OCI-LY7 (cell line): ENCODE results near the gene DPYSL4.

Experiments used
- CTCF ChIP-seq: fragments of 200-600 bp; sonication (generic); conservative IDR thresholded peaks from 2 replicates; pipeline ENCODE4 v1.5.1; 2014; ENCODE audit warnings: mild to moderate bottlenecking, antibody characterized with exemption, low read length, moderate library complexity, mixed read lengths
- EZH2phosphoT487 ChIP-seq: fragments of 200-600 bp; sonication (generic); IDR thresholded peaks from 2 replicates; pipeline ENCODE4 v1.6.1; 2018; ENCODE audit warnings: low read depth, borderline replicate concordance, mild to moderate bottlenecking, mixed run types, antibody characterized with exemption, low read length, moderate library complexity, mixed read lengths

- no peak for TF ChIP-seq CTCF
- no peak for TF ChIP-seq EZH2phosphoT487
These were observed 30.9 kb upstream of the DPYSL4 start for GRCh38 chr10:132155723-132156381.
